GM18502 (cell line): ENCODE measurements around the gene DXO.
A peak's percentile ranks its signal among the peaks of the same experiment; 100 is the strongest.
"Not testable (repeated sequence)": the region's sequence is repeated elsewhere in the genome, so short reads cannot be mapped to it uniquely, and the experiment has no call there.

Experiments used
- ATAC-seq: cut with Tn5 transposase; IDR thresholded peaks from one replicate; pipeline ENCODE4 v1.9.1; 2021; ENCODE audit warnings: mild to moderate bottlenecking; ENCODE audit not compliant: unreplicated experiment, poor library complexity

Gene DXO

DNA sequence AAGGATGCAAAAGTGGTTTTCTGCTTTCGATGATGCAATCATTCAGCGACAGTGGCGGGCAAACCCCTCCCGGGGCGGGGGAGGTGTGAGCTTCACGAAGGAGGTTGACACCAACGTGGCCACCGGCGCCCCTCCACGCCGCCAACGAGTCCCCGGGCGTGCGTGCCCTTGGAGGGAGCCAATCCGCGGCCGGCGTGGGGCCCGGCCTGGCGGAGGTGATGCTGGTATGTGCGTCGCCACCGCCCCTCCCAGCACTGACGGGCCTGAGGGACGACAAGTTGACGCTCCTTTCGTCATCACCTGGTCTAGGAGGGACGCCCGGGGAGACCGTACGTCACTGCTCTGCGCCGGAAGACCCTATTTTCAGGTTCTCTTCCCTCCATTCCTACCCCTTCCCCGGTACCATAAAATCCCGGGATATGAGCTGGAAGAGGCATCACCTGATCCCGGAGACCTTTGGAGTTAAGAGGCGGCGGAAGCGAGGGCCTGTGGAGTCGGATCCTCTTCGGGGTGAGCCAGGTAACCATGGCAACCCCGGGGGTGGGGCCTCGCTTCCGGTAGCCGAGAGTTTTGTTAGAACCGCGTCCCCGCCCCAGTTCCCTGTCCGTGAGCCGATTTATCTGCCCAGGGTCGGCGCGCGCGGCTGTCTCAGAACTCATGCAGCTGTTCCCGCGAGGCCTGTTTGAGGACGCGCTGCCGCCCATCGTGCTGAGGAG, at the start of gene DXO:
TSS of gene DXO (minus strand) at position 146 of the 716 bp plus-strand sequence. CDS start 463 bp downstream, outside the sequence.
- peak; percentile 89 for ATAC-seq

DNA sequence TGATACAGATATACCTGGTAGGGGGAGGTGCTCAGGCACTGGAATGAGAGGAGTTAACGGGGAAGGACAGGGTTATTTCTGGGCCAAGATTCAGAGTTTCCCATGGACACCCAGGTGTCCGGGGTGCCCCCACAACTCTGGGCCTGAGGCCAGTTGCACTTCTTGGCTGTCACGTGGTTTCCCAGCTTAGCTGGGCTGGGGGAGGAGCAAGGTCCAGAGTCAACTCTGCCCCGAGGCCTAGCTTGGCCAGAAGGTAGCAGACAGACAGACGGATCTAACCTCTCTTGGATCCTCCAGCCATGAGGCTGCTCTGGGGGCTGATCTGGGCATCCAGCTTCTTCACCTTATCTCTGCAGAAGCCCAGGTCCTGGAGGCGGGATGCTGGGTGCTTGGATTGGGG, 42.6 kb upstream of the DXO start, which contains the start of gene C4B:
TSS of gene C4B (plus strand) at position 249 of the 400 bp plus-strand sequence. CDS start at position 300, 51 bp downstream.
- ATAC-seq: not testable (repeated sequence)

DNA sequence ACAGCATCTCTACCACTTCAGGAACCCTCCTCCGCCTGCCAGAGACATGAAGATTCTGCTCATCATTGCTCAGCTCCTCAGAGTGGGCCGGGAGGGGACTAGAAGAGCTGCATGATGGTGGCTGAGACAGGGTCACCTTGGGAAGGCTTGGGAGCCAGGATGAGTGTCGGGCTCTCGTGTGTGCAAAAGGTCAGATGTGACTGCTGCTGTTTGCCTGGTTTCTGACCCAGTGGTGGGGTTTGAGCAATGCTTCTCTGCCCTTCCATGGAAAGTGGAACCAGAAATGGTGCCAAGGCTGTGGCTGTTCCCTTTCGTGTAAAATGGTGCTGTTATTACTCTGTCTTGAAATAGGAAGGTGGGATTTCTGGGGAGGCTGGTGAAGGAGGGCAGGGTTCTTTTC, 41.8 kb upstream of the DXO start:
- not testable (repeated sequence) for ATAC-seq

DNA sequence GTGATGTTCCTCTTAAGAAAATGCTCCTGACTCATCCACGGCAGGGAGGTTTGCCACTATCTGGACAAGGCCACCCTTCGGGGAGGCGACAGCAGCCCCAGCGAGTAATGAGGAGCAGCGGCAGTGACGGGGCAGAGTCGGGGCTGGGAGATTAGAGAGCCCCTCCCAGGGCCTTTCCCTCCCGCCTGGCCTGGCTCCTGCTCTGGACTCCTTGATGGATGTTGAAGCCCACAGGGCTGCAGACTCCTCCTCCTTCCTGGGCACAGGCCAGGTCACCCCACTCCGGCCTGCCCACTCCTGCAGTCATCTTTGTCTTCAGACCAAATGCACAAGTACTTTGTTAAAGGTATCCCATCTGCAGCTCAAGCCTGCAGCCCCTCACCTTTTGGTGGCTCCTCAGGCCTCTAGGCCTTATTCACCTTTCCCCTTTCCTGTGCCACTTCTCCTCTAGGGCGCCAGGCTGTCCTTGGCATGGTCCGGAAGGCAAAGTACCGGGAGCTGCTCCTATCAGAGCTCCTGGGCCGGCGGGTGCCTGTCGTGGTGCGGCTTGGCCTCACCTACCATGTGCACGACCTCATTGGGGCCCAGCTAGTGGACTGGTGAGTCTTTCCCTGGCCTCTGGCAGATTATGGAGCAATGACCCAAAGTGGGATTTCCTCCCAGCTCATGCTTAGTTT, 41.1 kb upstream of the DXO start:
- not testable (repeated sequence) for ATAC-seq

DNA sequence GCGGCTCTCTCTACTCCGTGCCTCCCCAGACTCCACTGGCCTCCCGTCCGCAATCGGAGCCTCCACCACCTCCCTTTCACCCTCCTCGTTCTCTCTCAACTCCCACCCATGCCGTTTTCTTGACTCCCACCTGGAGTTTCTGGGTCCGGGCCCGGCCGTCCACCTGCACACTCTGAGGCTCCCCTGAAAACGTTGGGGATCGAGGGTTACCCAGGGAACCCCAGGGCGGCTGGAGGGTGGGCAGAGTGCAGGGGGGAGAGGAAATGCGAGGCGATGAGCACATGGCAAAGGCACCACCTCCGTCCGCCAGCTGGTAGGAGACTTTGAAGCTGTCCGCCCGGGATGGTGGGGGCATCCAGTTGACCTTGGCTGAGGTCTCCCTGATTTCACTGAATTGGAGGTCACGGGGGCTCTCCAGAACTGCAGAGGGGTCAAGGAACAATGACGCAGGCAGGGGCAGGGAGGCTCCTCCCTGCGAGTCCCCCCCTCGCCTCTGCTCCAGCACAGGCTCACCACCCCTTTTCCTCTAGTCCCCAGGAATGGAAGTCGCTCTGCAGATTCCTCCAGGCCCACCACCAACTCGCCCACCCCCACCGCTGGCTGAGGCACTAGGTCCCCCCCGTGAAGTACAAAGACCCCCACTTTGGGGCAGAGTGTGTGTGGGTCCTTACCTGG, 39.1 kb upstream of the DXO start:
- ATAC-seq: not testable (repeated sequence)

DNA sequence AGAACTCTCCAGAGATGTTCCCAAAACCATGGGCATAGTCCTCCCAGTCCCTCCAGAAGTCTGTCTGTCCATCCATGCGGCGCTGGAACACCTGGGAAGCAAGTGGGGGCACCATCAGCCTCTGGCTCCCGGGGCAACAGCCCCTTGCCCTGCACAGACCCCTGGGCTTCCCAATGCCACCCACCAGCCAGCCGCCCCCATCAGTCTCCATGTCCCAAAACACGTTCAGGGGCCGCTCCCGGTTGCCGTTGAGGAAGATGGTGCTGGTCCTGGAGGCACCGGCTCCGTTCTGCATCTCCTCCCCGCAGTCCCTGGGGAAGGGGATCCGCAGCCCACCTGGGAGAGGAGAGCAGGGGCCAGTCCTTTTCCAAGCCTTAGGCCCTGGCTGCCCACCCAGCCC, 37.6 kb upstream of the DXO start:
- not testable (repeated sequence) for ATAC-seq

DNA sequence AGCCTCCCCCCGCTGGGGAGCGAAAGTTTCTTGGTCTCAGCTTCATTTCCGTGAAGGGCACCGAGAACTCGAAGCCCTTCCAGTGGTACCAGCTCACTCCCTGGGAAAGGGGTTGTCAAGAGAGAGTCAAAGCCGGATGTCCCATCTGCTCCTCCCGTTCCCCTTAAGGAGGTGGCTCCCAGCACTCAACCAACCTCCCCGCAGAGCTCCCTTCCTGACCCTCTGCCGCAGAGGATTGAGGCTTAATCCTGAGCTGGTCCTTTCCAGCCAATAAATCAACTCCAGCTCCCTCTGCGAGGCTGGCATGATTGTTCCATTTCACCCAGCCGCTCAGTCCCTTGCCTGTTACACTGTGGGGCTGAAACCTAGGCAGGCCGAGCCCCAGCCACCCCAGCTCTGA, 36.7 kb upstream of the DXO start:
- ATAC-seq: not testable (repeated sequence)

DNA sequence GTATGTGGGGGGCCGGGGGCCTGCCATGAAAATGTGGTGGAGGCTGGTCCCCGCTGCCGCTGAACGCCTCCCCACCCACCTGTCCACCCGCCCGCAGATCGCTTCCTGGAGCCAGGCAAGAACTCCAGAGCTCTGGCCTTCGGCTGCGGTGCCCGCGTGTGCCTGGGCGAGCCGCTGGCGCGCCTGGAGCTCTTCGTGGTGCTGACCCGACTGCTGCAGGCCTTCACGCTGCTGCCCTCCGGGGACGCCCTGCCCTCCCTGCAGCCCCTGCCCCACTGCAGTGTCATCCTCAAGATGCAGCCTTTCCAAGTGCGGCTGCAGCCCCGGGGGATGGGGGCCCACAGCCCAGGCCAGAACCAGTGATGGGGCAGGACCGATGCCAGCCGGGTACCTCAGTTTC, 36.1 kb upstream of the DXO start:
- ATAC-seq: not testable (repeated sequence)

DNA sequence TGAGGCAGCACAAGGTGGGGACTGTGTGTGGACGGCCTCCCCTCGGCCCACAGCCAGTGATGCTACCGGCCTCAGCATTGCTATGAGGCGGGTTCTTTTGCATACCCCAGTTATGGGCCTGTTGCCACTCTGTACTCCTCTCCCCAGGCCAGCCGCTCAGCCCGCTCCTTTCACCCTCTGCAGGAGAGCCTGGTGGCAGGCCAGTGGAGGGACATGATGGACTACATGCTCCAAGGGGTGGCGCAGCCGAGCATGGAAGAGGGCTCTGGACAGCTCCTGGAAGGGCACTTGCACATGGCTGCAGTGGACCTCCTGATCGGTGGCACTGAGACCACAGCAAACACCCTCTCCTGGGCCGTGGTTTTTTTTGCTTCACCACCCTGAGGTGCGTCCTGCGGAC, 35.1 kb upstream of the DXO start:
- ATAC-seq: not testable (repeated sequence)

DNA sequence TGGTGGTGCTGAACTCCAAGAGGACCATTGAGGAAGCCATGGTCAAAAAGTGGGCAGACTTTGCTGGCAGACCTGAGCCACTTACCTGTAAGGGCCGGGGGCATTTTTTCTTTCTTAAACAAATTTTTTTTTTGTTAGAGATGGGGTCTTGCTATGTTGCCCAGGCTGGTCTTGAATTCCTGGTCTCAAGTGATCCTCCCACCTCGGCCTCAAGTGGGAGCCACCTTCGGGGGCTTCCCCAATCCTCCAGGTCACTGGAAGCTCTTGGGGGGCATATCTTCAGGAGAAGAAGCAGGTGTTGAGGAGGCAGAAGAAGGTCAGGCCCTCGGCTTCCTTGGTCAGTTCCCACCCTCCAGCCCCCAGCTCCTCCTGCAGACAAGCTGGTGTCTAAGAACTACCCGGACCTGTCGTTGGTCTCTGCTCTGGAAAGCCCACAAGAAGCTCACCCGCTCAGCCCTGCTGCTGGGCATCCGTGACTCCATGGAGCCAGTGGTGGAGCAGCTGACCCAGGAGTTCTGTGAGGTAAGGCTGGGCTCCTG, 34.1 kb upstream of the DXO start:
- ATAC-seq: not testable (repeated sequence)

DNA sequence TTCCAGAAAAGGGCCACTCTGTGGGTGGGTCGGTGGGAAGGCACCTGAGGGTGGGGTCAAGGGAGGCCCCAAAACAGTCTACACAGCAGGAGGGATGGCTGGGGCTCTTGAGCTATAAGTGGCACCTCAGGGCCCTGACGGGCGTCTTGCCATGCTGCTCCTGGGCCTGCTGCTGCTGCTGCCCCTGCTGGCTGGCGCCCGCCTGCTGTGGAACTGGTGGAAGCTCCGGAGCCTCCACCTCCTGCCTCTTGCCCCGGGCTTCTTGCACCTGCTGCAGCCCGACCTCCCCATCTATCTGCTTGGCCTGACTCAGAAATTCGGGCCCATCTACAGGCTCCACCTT, 33.6 kb upstream of the DXO start:
- ATAC-seq: not testable (repeated sequence)

DNA sequence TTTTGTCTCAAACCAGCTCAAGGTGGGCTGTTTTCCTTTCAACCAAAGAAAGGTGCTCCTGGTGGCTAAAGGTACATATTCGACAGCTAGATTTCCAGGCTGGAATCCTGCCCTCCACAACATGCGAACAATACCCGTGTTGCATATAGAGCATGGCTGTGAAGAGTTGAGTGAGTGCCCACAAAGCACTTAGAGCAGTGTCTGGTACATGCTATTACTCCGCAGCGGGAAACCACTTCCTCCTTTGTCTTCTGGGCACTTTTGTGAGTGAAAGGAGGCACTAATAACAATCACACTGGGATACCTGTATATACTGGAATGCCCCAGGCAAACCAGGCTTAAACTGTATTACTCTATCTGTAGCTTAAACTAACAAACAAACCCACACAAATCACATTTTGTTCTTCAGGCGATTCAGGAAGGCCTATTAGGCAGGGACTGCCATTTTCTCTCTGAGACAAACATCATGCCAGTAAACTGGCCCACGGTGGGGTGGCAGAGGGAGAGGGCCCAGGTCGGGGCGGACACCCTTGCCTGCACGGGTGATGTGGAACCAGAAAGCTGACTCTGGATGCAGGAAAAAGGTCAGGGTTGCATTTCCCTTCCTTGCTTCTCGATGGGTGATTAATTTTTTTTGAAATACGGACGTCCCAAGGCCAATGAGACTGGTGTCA, 33.1 kb upstream of the DXO start:
- ATAC-seq: not testable (repeated sequence)

DNA sequence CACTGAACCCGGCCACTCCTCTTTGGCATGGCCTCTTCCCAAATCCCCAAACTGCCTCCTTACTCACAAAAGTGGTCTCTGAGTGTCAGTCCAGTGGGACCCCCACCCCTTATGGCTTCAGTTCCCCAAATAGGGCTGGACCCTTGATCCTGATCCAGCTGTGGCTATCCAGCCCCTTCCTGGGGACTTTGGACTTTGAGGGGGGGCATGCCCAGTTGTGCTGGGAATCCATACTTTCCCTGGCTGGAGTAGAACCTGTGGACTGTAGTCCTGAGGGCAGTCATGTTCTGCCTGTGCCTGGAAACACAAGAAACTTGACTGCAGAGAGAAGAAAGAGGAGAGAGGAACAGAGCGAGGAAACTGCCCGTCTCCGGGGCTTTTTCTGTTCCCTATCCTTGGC, 32.5 kb upstream of the DXO start:
- ATAC-seq: not testable (repeated sequence)

DNA sequence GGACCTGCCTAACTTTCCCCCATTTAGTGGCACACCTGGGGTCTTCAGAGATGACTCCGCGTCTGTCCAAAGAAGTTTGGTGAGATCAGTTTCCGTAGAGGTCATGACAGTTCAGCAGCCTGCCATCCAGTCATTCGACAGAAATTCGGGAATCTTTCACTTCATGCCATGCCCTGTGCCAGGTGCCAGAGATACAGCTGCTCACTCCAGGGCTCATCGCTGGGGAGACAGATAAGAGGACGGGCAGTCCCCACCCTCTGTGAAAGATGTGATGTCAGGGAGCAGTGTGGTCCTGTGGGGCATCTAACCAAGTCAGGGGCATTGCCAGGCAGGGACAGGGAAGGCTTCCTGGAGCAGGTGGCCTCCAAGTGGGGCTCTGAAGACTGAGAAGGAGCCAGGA, 31.4 kb upstream of the DXO start:
- not testable (repeated sequence) for ATAC-seq

DNA sequence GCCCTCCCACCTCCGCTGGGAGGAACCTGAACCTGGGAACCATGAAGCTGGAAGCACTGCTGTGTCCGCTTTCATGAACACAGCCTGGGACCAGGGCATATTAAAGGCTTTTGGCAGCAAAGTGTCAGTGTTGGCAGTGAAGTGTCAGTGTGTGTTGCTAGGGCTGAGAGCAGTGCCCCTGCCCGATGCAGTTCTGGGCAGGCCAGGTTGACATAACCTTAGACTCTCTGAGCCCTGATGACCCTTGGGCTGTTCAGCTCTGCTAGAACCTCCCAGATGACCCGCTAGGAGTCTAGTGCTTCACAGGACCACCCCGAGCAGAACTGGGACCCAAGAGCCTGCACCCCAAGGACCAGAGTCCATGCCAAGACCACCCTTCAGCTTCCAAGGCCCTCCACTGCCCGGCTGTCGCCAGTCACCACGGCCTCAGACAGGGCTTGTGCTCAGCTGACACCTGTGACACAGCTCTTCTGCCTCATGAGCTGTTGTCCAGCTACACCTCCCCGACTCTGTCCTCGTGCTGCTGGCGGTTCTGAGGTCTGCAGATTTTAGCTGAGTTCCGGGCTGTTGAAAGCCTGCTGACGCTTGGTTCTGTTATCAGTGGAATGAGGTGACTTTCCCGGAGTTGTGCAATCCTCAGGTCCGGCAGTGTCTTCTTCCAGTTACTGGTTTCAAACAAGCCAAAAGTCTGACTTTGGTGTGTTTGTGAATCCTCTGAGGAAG, 30.8 kb upstream of the DXO start:
- ATAC-seq: not testable (repeated sequence)

DNA sequence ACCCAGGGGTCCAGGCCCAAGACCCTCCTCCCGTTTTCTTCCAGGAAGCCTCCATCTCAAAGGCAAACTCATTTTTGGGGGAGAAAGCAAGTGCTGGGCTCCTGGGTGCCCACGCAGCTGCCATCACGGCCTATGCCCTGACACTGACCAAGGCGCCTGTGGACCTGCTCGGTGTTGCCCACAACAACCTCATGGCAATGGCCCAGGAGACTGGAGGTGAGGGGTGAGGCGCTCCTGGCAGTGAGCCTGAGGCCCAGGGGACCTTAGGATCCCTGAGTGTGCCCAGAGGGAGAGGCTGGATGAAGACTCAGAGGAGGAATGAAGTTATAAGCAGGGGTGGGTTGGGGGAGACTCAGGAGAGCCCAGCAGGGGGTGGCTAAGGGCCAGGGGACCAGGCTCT, 24.4 kb upstream of the DXO start:
- not testable (repeated sequence) for ATAC-seq

DNA sequence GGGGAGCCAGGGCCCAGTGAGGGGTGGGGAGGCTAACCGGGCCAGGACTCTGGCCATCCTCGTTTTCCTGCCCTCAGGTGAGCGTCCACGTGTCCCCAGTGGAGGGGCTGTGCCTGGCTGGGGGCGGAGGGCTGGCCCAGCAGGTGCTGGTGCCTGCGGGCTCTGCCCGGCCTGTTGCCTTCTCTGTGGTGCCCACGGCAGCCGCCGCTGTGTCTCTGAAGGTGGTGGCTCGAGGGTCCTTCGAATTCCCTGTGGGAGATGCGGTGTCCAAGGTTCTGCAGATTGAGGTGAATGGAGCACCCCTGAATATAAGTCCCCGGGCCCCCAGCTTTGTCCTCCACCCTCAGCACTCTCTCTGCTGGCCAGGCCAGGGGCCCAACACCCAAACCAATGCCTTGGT, 22.5 kb upstream of the DXO start:
- ATAC-seq: not testable (repeated sequence)

DNA sequence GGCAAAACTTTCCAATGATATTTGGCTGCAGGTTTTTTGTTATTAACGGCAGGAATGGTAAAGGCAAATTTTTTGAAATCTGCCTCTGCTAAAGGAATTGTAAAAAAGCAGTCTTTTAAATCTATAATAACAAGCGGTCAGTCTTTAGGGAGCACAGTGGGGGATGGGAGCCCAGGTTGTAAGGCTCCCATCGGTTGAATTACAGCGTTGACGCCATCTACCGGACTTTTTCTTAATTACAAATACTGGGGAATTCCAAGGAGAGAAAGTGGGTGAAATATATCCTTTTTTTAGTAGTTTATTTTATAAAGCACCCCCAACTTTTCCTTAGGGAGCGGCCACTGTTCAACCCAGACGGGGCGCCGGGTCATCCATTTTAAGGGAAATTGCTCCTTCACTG, 17.4 kb upstream of the DXO start:
- ATAC-seq: not testable (repeated sequence)

DNA sequence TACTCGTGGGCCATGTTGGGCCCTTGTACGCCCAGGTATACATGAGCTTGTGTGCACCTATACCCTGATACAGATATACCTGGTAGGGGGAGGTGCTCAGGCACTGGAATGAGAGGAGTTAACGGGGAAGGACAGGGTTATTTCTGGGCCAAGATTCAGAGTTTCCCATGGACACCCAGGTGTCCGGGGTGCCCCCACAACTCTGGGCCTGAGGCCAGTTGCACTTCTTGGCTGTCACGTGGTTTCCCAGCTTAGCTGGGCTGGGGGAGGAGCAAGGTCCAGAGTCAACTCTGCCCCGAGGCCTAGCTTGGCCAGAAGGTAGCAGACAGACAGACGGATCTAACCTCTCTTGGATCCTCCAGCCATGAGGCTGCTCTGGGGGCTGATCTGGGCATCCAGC, 9.8 kb upstream of the DXO start, which contains the start of gene C4A:
TSS of gene C4A (plus strand) at position 314 of the 400 bp plus-strand sequence. CDS start at position 365, 51 bp downstream.
- not testable (repeated sequence) for ATAC-seq

DNA sequence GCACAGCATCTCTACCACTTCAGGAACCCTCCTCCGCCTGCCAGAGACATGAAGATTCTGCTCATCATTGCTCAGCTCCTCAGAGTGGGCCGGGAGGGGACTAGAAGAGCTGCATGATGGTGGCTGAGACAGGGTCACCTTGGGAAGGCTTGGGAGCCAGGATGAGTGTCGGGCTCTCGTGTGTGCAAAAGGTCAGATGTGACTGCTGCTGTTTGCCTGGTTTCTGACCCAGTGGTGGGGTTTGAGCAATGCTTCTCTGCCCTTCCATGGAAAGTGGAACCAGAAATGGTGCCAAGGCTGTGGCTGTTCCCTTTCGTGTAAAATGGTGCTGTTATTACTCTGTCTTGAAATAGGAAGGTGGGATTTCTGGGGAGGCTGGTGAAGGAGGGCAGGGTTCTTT, 9.1 kb upstream of the DXO start:
- not testable (repeated sequence) for ATAC-seq
